Smooth muscle cell (in vitro differentiated cells): ENCODE results near the gene INPP5E. TPM values are rescaled to one million over a fixed set of nuclear protein-coding genes. Genes with fewer than 3 reads are reported as not detected.

Experiments
- DNase-seq: peaks from one replicate; lab custom pipeline; 2025; ENCODE audit not compliant: unreplicated experiment; lab: John Stamatoyannopoulos, UW
- H2AFZ ChIP-seq: fragments of 200-600 bp; sonication (generic); 2 replicates; pipeline ENCODE4 v1.6.0; 2016; ENCODE audit warnings: antibody characterized with exemption, low read depth, mild to moderate bottlenecking
- H3F3A ChIP-seq: fragments of 200-600 bp; sonication (generic); 2 replicates; pipeline ENCODE4 v1.6.0; 2017; ENCODE audit warnings: antibody characterized with exemption, low read depth
- H3K27ac ChIP-seq: fragments of 200-600 bp; sonication (generic); 2 replicates; pipeline ENCODE4 v1.5.1; 2016; ENCODE audit warnings: low read depth, mild to moderate bottlenecking
- H3K27me3 ChIP-seq: fragments of 200-600 bp; sonication (generic); 2 replicates; pipeline ENCODE4 v1.6.1; 2016; ENCODE audit warnings: low read depth, mild to moderate bottlenecking
- H3K36me3 ChIP-seq: fragments of 200-600 bp; sonication (generic); 2 replicates; pipeline ENCODE4 v1.5.1; 2016; ENCODE audit warnings: low read depth
- H3K4me1 ChIP-seq: fragments of 200-600 bp; sonication (generic); 2 replicates; pipeline ENCODE4 v1.5.1; 2016; ENCODE audit warnings: low read depth
- H3K4me2 ChIP-seq: fragments of 200-600 bp; sonication (generic); 2 replicates; pipeline ENCODE4 v1.6.0; 2016; ENCODE audit warnings: mild to moderate bottlenecking
- H3K4me3 ChIP-seq: fragments of 200-600 bp; sonication (generic); 2 replicates; pipeline ENCODE4 v1.5.1; 2016; ENCODE audit warnings: mild to moderate bottlenecking
- H3K79me2 ChIP-seq: fragments of 200-600 bp; sonication (generic); 2 replicates; pipeline ENCODE4 v1.6.0; 2016; ENCODE audit warnings: low read depth, mild to moderate bottlenecking
- H3K9ac ChIP-seq: fragments of 200-600 bp; sonication (generic); 2 replicates; pipeline ENCODE4 v1.6.0; 2016; ENCODE audit warnings: low read depth
- H3K9me3 ChIP-seq: fragments of 200-600 bp; sonication (generic); replicated peaks from 2 replicates; pipeline ENCODE4 v1.5.1; 2016; ENCODE audit warnings: low read depth
- H4K20me1 ChIP-seq: fragments of 200-600 bp; sonication (generic); 2 replicates; pipeline ENCODE4 v1.6.0; 2016; ENCODE audit warnings: low read depth
- WGBS: methylation state at CpG from one replicate; pipeline ENCODE4 v1.1.7; 2016; ENCODE audit warnings: low lambda C conversion rate; 5-methylcytosine and 5-hydroxymethylcytosine counted together
- polyA plus RNA-seq: library from polyadenylated mRNA; unstranded; fragments of >200 nt; fragmentation: Nextera tagmentation; extraction: Ambion mirVana; gene quantifications from 2 replicates; pipeline ENCODE4 v1.2.1, GENCODE V29; 2016
- total RNA-seq: library from RNA; depleted of rRNA; stranded (reverse); fragments of >200 nt; gene quantifications from 2 replicates; pipeline ENCODE4 v1.2.3, GENCODE V29; 2014
- TF ChIP-seq, protein P1 (sequence below): fragments of 200-600 bp; sonication (generic); IDR thresholded peaks from 2 replicates; pipeline ENCODE4 v1.5.1; 2017; ENCODE audit warnings: borderline replicate concordance, mild to moderate bottlenecking, antibody characterized with exemption; ENCODE audit not compliant: insufficient read depth, poor library complexity, severe bottlenecking

Gene INPP5E, protein sequence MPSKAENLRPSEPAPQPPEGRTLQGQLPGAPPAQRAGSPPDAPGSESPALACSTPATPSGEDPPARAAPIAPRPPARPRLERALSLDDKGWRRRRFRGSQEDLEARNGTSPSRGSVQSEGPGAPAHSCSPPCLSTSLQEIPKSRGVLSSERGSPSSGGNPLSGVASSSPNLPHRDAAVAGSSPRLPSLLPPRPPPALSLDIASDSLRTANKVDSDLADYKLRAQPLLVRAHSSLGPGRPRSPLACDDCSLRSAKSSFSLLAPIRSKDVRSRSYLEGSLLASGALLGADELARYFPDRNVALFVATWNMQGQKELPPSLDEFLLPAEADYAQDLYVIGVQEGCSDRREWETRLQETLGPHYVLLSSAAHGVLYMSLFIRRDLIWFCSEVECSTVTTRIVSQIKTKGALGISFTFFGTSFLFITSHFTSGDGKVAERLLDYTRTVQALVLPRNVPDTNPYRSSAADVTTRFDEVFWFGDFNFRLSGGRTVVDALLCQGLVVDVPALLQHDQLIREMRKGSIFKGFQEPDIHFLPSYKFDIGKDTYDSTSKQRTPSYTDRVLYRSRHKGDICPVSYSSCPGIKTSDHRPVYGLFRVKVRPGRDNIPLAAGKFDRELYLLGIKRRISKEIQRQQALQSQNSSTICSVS
- total RNA-seq (2.8 and 6.5 TPM in 2 replicates), polyA plus RNA-seq (7.7 and 10.9 TPM in 2 replicates)

DNA sequence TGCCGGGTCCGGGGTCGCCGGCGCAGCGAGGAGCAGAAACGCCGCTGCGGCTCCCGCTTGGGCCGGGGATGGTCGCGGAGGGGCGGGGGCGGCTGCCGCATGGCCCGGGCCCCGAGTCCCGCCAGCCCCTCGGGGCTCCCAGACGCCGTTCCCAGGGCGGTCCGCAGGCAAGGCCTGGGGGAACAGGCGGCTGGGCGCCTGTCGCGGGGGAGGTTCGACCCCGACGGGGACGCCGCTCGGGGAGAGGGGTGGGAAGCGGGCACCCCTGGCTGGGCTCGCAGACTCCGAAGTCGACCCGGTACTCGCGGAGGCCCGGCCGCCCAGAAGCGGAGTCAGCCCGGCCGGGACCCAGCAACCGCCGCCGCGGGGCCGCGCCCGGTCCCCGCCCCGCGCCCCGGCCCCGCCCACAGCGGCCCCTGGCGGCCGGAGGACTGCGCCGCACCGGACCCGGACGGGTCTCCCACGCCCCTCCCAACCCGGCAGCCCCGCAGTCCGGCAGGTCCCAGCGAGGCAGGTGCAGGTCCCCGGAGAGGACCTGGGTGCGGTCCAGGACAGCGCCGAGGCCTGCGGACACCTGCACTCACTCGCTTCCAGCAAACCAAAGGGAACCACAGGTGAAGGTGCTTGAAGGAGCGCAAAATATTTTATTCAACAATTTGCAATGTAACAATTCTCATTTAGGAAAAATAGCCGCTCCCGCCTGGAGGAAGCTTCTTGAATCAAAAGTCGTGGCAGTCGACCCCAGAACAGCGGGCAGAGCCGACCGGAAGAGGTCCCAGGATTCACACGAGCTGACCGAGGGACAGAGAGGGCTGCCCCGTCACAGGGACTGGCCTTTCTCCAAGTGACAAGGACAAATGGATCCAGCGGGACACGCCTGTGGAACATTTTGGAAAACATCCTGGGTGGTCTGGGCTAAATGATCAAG is at the start of gene INPP5E:
TSS of gene INPP5E (minus strand) at position 365 of the 928 bp plus-strand sequence. CDS start 426 bp downstream, outside the sequence.
- peaks cover 91% of the 10 kb centered on the region for H4K20me1 ChIP-seq
- no peak within 1 kb of the TSS for H3K27ac ChIP-seq
- peaks cover 7% of the 10 kb centered on the region for H3K4me1 ChIP-seq
- no peaks in the 10 kb centered on the region for H3K36me3 ChIP-seq
- H3K4me3 ChIP-seq = peak within 1 kb of the TSS; percentile 96
- H3F3A ChIP-seq = peaks cover 26% of the 10 kb centered on the region
- peaks cover 36% of the 10 kb centered on the region for H3K79me2 ChIP-seq
- TF ChIP-seq, protein P1, sequence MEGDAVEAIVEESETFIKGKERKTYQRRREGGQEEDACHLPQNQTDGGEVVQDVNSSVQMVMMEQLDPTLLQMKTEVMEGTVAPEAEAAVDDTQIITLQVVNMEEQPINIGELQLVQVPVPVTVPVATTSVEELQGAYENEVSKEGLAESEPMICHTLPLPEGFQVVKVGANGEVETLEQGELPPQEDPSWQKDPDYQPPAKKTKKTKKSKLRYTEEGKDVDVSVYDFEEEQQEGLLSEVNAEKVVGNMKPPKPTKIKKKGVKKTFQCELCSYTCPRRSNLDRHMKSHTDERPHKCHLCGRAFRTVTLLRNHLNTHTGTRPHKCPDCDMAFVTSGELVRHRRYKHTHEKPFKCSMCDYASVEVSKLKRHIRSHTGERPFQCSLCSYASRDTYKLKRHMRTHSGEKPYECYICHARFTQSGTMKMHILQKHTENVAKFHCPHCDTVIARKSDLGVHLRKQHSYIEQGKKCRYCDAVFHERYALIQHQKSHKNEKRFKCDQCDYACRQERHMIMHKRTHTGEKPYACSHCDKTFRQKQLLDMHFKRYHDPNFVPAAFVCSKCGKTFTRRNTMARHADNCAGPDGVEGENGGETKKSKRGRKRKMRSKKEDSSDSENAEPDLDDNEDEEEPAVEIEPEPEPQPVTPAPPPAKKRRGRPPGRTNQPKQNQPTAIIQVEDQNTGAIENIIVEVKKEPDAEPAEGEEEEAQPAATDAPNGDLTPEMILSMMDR = peak; percentile 49
- peak within 1 kb of the TSS; percentile 100 for H3K4me2 ChIP-seq
- no peak within 1 kb of the TSS for H2AFZ ChIP-seq
- H3K27me3 ChIP-seq = no peaks in the 10 kb centered on the region
- 25% methylated on average over 47 of the region's 90 CpGs for WGBS
- H3K9ac ChIP-seq = peak within 1 kb of the TSS; percentile 90
- DNase-seq = peak; percentile 46
- H3K9me3 ChIP-seq = no peaks in the 10 kb centered on the region

DNA sequence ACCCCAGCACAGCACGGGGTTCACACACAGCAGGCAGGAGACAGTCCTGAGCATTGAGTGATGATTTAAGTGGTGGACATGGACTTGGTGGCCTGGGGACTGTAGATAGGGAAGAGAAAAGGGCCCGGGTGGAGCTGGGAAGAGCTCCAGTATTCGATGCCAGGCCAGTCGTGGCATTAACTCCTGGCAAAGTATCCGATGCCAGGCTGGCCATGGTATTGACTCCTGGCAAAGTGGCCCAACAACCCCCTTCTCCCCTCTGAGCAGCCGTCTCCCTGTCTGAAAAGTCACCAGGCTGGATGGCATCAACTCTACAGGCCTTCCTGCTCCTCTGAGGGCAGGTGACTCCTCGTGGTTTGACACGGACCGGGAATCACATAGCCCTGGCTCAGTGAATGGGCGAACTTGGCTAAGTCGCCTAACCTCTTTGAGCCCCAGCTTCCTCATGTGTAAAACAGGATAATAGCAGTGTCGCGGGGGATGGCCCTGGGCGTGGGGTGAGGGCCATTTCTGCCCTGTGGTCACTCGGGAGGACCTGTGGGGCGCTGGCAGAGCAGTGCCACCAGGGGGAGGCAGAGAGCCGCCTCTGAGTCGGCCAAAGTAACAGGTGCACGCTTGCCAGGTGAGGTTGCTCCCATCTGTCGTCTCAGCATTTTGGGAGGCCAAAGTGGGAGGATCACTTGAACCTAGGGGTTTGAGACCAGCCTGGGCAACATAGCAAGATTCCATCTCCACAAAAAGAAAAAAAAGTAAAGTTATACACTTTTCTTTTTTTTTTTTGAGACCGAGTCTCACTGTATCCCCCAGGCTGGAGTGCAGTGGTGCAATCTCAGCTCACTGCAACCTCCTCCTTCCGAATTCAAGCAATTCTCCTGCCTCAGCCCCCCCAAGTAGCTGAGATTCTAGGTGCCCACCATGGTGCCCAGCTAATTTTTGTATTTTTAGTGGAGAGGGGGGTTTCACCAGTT is 48.9 kb upstream of the INPP5E start:
- Histone ChIP-seq H3K4me2 (no peak overlapping the region), H2AFZ (no peak overlapping the region), H3K27ac (no peak overlapping the region), H3K79me2 (no peaks in the 10 kb centered on the region), H4K20me1 (peaks cover 4% of the 10 kb centered on the region), H3K4me3 (no peak overlapping the region), H3K9ac (no peak overlapping the region), H3K27me3 (no peaks in the 10 kb centered on the region), H3F3A (peaks cover 4% of the 10 kb centered on the region), H3K4me1 (peaks cover 6% of the 10 kb centered on the region), H3K9me3 (no peaks in the 10 kb centered on the region), H3K36me3 (no peaks in the 10 kb centered on the region)
- 38% methylated on average over 21 of the region's 22 CpGs for WGBS
- DNase-seq = peak; percentile 25
- TF ChIP-seq, protein P1 = peak; percentile 100

DNA sequence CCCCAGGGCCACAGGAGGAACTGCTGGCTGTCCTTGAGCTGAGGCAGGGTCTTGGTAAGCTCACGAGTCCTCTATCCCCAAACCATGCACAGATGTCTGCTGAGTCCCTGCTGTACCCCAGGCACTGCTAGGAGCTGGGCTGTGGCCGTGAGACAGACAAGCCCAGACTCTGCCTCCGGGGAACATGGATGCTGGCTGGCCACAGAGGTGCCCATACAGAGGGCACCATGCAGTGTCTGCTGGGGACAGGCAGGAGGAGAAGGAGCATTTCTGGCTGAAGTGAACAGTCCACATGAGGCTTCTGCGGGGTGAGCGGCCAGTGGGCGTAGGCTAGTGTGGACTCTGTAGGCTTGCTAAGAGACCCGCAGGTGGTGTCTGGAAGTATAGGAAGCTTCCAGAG is 48.0 kb upstream of the INPP5E start:
- no peak overlapping the region for H3K27ac ChIP-seq
- H2AFZ ChIP-seq = no peak overlapping the region
- no peak overlapping the region for H3K4me2 ChIP-seq
- no peaks in the 10 kb centered on the region for H3K27me3 ChIP-seq
- H4K20me1 ChIP-seq = peaks cover 4% of the 10 kb centered on the region
- no peaks in the 10 kb centered on the region for H3K36me3 ChIP-seq
- H3K4me3 ChIP-seq = no peak overlapping the region
- 89% methylated on average over 7 of the region's 7 CpGs for WGBS
- no peak overlapping the region for H3K9ac ChIP-seq
- no peak for DNase-seq
- H3K9me3 ChIP-seq = no peaks in the 10 kb centered on the region
- TF ChIP-seq, protein P1 = no peak
- peaks cover under 1% of the 10 kb centered on the region for H3K79me2 ChIP-seq
- no peaks in the 10 kb centered on the region for H3F3A ChIP-seq
- H3K4me1 ChIP-seq = peaks cover 6% of the 10 kb centered on the region
